ENCODE measurements around the gene CALD1.

DNA sequence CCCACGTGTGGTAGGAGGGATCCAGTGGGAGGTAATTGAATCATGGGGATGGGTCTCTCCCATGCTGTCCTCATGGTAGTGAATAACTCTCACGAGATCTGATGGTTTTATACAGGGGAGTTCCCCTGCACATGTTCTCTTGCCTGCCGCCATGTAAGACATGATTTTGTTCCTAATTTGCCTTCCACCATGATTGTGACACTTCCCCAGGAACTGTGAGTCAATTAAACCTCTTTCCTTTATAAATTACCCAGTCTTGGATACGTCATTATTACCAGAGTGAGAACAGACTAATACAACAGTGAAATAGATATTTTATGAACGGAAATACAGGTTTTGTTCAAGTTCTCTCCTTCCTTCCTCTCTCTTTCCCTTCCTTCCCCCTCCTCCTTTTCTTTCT, 15.8 kb downstream of the CALD1 start:
- TF ChIP-seq, protein P1, sequence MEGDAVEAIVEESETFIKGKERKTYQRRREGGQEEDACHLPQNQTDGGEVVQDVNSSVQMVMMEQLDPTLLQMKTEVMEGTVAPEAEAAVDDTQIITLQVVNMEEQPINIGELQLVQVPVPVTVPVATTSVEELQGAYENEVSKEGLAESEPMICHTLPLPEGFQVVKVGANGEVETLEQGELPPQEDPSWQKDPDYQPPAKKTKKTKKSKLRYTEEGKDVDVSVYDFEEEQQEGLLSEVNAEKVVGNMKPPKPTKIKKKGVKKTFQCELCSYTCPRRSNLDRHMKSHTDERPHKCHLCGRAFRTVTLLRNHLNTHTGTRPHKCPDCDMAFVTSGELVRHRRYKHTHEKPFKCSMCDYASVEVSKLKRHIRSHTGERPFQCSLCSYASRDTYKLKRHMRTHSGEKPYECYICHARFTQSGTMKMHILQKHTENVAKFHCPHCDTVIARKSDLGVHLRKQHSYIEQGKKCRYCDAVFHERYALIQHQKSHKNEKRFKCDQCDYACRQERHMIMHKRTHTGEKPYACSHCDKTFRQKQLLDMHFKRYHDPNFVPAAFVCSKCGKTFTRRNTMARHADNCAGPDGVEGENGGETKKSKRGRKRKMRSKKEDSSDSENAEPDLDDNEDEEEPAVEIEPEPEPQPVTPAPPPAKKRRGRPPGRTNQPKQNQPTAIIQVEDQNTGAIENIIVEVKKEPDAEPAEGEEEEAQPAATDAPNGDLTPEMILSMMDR (IDR thresholded peaks at IDR 0.05; ENCODE audit: low read length), result no peak
- no peak for TF ChIP-seq EZH2 (IDR thresholded peaks at IDR 0.05; ENCODE audit: borderline replicate concordance, low read length)

Measured in OCI-LY1 (cell line).